Activated CD4-positive, alpha-beta T cell treated with anti-CD3 and anti-CD28 coated beads for 36 hours (primary cell): ENCODE measurements around the gene DISP3. TPM values are rescaled to one million over a fixed set of nuclear protein-coding genes. Genes with fewer than 3 reads are reported as not detected.

Source experiments
- ATAC-seq: fragments of 200-7000 bp; cut with Tn5 transposase; one replicate; pipeline ENCODE4 v1.10.0; 2021; ENCODE audit warnings: mild to moderate bottlenecking, moderate library complexity
- CTCF ChIA-PET: fragments of 350-600 bp; sonication (Branson Sonifier 250); formaldehyde crosslinking; loops from one replicate; lab custom pipeline; 2021; ENCODE audit warnings: antibody characterized with exemption; lab: Charles Lee
- POLR2A ChIA-PET: fragments of 350-600 bp; sonication (Branson Sonifier 250); formaldehyde crosslinking; loops from one replicate; lab custom pipeline; 2021; ENCODE audit warnings: antibody characterized with exemption, inconsistent platforms; lab: Charles Lee
- DNase-seq: peaks from one replicate; pipeline ENCODE4 v3.0.0-alpha.2; 2020
- H3K27ac Mint-ChIP-seq: one replicate; pipeline ENCODE4 v1.8.0; 2021; ENCODE audit warnings: mixed read lengths
- H3K27me3 Mint-ChIP-seq: one replicate; pipeline ENCODE4 v1.8.0; 2021; ENCODE audit warnings: mixed read lengths
- H3K36me3 Mint-ChIP-seq: one replicate; pipeline ENCODE4 v1.8.0; 2021; ENCODE audit warnings: low read depth, mixed read lengths
- H3K4me1 Mint-ChIP-seq: one replicate; pipeline ENCODE4 v1.8.0; 2021; ENCODE audit warnings: mixed read lengths
- H3K4me3 Mint-ChIP-seq: one replicate; pipeline ENCODE4 v1.8.0; 2021; ENCODE audit warnings: mild to moderate bottlenecking, moderate library complexity, mixed read lengths
- H3K9me3 Mint-ChIP-seq: one replicate; pipeline ENCODE4 v1.8.0; 2021; ENCODE audit warnings: low read depth, mixed read lengths
- intact Hi-C, 2 experiments: fragments of 100-400 bp; cut with DNase I in 1 of 2; cut with micrococcal nuclease in 1 of 2; formaldehyde crosslinking; loops; one replicate each; pipeline versions ENCODE4 v1.14.2 to v1.15.1; 2022 to 2024; cut with DNase I, micrococcal nuclease
- total RNA-seq, 2 experiments: library from RNA; stranded (reverse); gene quantifications; one replicate each; pipeline ENCODE4 v1.2.3, GENCODE V29; 2021

Gene DISP3
- total RNA-seq, 2 experiments from 2014 or later: 0.55 to 0.58 TPM

- no peaks in the 10 kb centered on the region for H3K36me3 Mint-ChIP-seq
- no peaks in the 10 kb centered on the region for H3K9me3 Mint-ChIP-seq
- DNase-seq (no peak), ATAC-seq (no peak)
- ChIA-PET POLR2A (no interaction called here), CTCF (no interaction called here)
- intact Hi-C loops: no loop called here
- H3K27me3 Mint-ChIP-seq: no peaks in the 10 kb centered on the region
- no peaks in the 10 kb centered on the region for H3K4me1 Mint-ChIP-seq
- H3K4me3 Mint-ChIP-seq: no peak overlapping the region
- H3K27ac Mint-ChIP-seq: no peak overlapping the region
These were observed 48.8 kb downstream of the DISP3 start for GRCh38 chr1:11527541-11528452.

- peak; percentile 55 for ATAC-seq
These were observed 49.8 kb downstream of the DISP3 start for GRCh38 chr1:11528611-11529261.

GRCh38 chr1:11529330-11529729 is 50.4 kb downstream of the DISP3 start:
- H3K9me3 Mint-ChIP-seq: no peaks in the 10 kb centered on the region
- CTCF ChIA-PET: no interaction called here
- H3K4me1 Mint-ChIP-seq: no peaks in the 10 kb centered on the region
- POLR2A ChIA-PET: interaction anchor here (0.6 kb wide), 1 partner anchor 185 kb away, joined by 3 read pairs; no protein-coding TSS in a partner anchor
- no peak overlapping the region for H3K27ac Mint-ChIP-seq
- ATAC-seq (no peak), DNase-seq (no peak)
- intact Hi-C loops: no loop called here
- no peak overlapping the region for H3K4me3 Mint-ChIP-seq
- no peaks in the 10 kb centered on the region for H3K36me3 Mint-ChIP-seq
- no peaks in the 10 kb centered on the region for H3K27me3 Mint-ChIP-seq

More at GRCh38 chr1:11528611-11529261, 49.8 kb downstream of the DISP3 start:
- no peak overlapping the region for H3K27ac Mint-ChIP-seq
- DNase-seq: peak; percentile 17
- H3K9me3 Mint-ChIP-seq: no peaks in the 10 kb centered on the region
- no peaks in the 10 kb centered on the region for H3K27me3 Mint-ChIP-seq
- H3K36me3 Mint-ChIP-seq: no peaks in the 10 kb centered on the region
- no peaks in the 10 kb centered on the region for H3K4me1 Mint-ChIP-seq
- intact Hi-C loops: no loop called here
- H3K4me3 Mint-ChIP-seq: no peak overlapping the region
- POLR2A ChIA-PET: no interaction called here
- CTCF ChIA-PET: no interaction called here

GRCh38 chr1:11529763-11530730 is 51.1 kb downstream of the DISP3 start:
- POLR2A ChIA-PET: interaction anchor here (0.6 kb wide), 1 partner anchor 186 kb away, joined by 3 read pairs; no protein-coding TSS in a partner anchor
- H3K9me3 Mint-ChIP-seq: no peaks in the 10 kb centered on the region
- intact Hi-C loops: no loop called here
- CTCF ChIA-PET: no interaction called here
- H3K4me1 Mint-ChIP-seq: no peaks in the 10 kb centered on the region
- no peaks in the 10 kb centered on the region for H3K36me3 Mint-ChIP-seq
- no peaks in the 10 kb centered on the region for H3K27me3 Mint-ChIP-seq
- DNase-seq: no peak
- no peak overlapping the region for H3K4me3 Mint-ChIP-seq
- no peak for ATAC-seq
- H3K27ac Mint-ChIP-seq: no peak overlapping the region

- Mint-ChIP-seq H3K27ac (no peak overlapping the region), H3K27me3 (no peaks in the 10 kb centered on the region), H3K9me3 (no peaks in the 10 kb centered on the region), H3K36me3 (no peaks in the 10 kb centered on the region), H3K4me3 (no peak overlapping the region), H3K4me1 (no peaks in the 10 kb centered on the region)
- POLR2A ChIA-PET: no interaction called here
- ATAC-seq: no peak
- CTCF ChIA-PET: no interaction called here
- no peak for DNase-seq
- intact Hi-C loops: no loop called here
These were observed 51.9 kb downstream of the DISP3 start for GRCh38 chr1:11530731-11531311.

- no peaks in the 10 kb centered on the region for H3K36me3 Mint-ChIP-seq
- POLR2A ChIA-PET: no interaction called here
- H3K9me3 Mint-ChIP-seq: no peaks in the 10 kb centered on the region
- no peaks in the 10 kb centered on the region for H3K27me3 Mint-ChIP-seq
- H3K4me3 Mint-ChIP-seq: no peak overlapping the region
- no peak for ATAC-seq
- H3K4me1 Mint-ChIP-seq: no peaks in the 10 kb centered on the region
- intact Hi-C loops: no loop called here
- no peak for DNase-seq
- CTCF ChIA-PET: no interaction called here
- no peak overlapping the region for H3K27ac Mint-ChIP-seq
These were observed 52.4 kb downstream of the DISP3 start for GRCh38 chr1:11531314-11531870.

GRCh38 chr1:11531943-11532342 is 53.0 kb downstream of the DISP3 start:
- Mint-ChIP-seq H3K27ac (no peak overlapping the region), H3K36me3 (no peaks in the 10 kb centered on the region), H3K27me3 (no peaks in the 10 kb centered on the region), H3K4me3 (no peak overlapping the region), H3K9me3 (no peaks in the 10 kb centered on the region), H3K4me1 (no peaks in the 10 kb centered on the region)
- DNase-seq: no peak
- intact Hi-C loops: no loop called here
- ATAC-seq: no peak
- ChIA-PET CTCF (no interaction called here), POLR2A (no interaction called here)

GRCh38 chr1:11533790-11534787 is 55.1 kb downstream of the DISP3 start:
- DNase-seq (no peak), ATAC-seq (no peak)
- Mint-ChIP-seq H3K4me3 (no peak overlapping the region), H3K27ac (no peak overlapping the region), H3K4me1 (no peaks in the 10 kb centered on the region), H3K27me3 (no peaks in the 10 kb centered on the region), H3K9me3 (no peaks in the 10 kb centered on the region), H3K36me3 (no peaks in the 10 kb centered on the region)
- ChIA-PET CTCF (no interaction called here), POLR2A (no interaction called here)
- intact Hi-C loops: no loop called here

GRCh38 chr1:11534846-11535245 is 55.9 kb downstream of the DISP3 start:
- Mint-ChIP-seq H3K27me3 (no peaks in the 10 kb centered on the region), H3K9me3 (no peaks in the 10 kb centered on the region), H3K4me3 (no peak overlapping the region), H3K27ac (no peak overlapping the region), H3K36me3 (no peaks in the 10 kb centered on the region), H3K4me1 (no peaks in the 10 kb centered on the region)
- POLR2A ChIA-PET: no interaction called here
- no peak for ATAC-seq
- CTCF ChIA-PET: interaction anchor here (0.6 kb wide), 1 partner anchor 187 kb away, joined by 4 read pairs; no protein-coding TSS in a partner anchor
- no peak for DNase-seq
- intact Hi-C loops: no loop called here

GRCh38 chr1:11535316-11535715 is 56.4 kb downstream of the DISP3 start:
- intact Hi-C loops: no loop called here
- Mint-ChIP-seq H3K4me3 (no peak overlapping the region), H3K36me3 (no peaks in the 10 kb centered on the region), H3K27me3 (no peaks in the 10 kb centered on the region), H3K27ac (no peak overlapping the region), H3K4me1 (no peaks in the 10 kb centered on the region), H3K9me3 (no peaks in the 10 kb centered on the region)
- DNase-seq: no peak
- POLR2A ChIA-PET: no interaction called here
- CTCF ChIA-PET: interaction anchor here (0.6 kb wide), 1 partner anchor 187 kb away, joined by 4 read pairs; no protein-coding TSS in a partner anchor
- ATAC-seq: no peak
